Endodermal cell (in vitro differentiated cells): ENCODE results near the gene ATAD3B. TPM values are rescaled to one million over a fixed set of nuclear protein-coding genes. Genes with fewer than 3 reads are reported as not detected.

Experiments used
- DNase-seq: peaks from one replicate; pipeline ENCODE4 v3.0.0-alpha.2; 2017
- H3K27ac ChIP-seq: 2 replicates; pipeline ENCODE4 v1.5.1; 2013; ENCODE audit warnings: mild to moderate bottlenecking, low read depth, low read length, moderate library complexity
- H3K27me3 ChIP-seq: 2 replicates; pipeline ENCODE4 v1.6.1; 2013; ENCODE audit warnings: mild to moderate bottlenecking, low read length, moderate library complexity; ENCODE audit not compliant: insufficient read depth, control insufficient read depth, poor library complexity, severe bottlenecking
- H3K36me3 ChIP-seq: 2 replicates; pipeline ENCODE4 v1.7.0; 2013; ENCODE audit warnings: mild to moderate bottlenecking, low read length, moderate library complexity; ENCODE audit not compliant: control insufficient read depth, insufficient read depth
- H3K4me1 ChIP-seq: one replicate; pipeline ENCODE4 v1.7.0; 2013; ENCODE audit warnings: low read length; ENCODE audit not compliant: control insufficient read depth, insufficient read depth
- H3K4me3 ChIP-seq: 2 replicates; pipeline ENCODE4 v1.5.1; 2013; ENCODE audit warnings: mild to moderate bottlenecking, low read length, moderate library complexity
- H3K9ac ChIP-seq: 2 replicates; pipeline ENCODE4 v1.6.1; 2013; ENCODE audit warnings: mild to moderate bottlenecking, low read length, moderate library complexity; ENCODE audit not compliant: poor library complexity, severe bottlenecking; ENCODE audit errors: extremely low read depth
- H3K9me3 ChIP-seq: 2 replicates; pipeline ENCODE4 v1.6.1; 2013; ENCODE audit warnings: mild to moderate bottlenecking, low read length, moderate library complexity; ENCODE audit not compliant: control insufficient read depth
- H3K27ac Mint-ChIP-seq: 2 replicates; pipeline ENCODE4 v1.8.0; 2020; ENCODE audit warnings: mixed read lengths
- H3K27me3 Mint-ChIP-seq: 2 replicates; pipeline ENCODE4 v1.8.0; 2021; ENCODE audit warnings: mild to moderate bottlenecking, mixed read lengths; ENCODE audit not compliant: insufficient read depth
- H3K36me3 Mint-ChIP-seq: 2 replicates; pipeline ENCODE4 v1.8.0; 2020; ENCODE audit warnings: low read depth, mixed read lengths
- H3K4me1 Mint-ChIP-seq: 2 replicates; pipeline ENCODE4 v1.8.0; 2020; ENCODE audit warnings: mixed read lengths
- H3K4me3 Mint-ChIP-seq: 2 replicates; pipeline ENCODE4 v1.8.0; 2020; ENCODE audit warnings: mild to moderate bottlenecking, moderate library complexity, mixed read lengths
- H3K9me3 Mint-ChIP-seq: 2 replicates; pipeline ENCODE4 v1.8.0; 2020; ENCODE audit warnings: mild to moderate bottlenecking, mixed read lengths
- CTCF ChIP-seq: fragments of 200-600 bp; sonication (generic); conservative IDR thresholded peaks from 2 replicates; pipeline ENCODE4 v1.5.0; 2021; ENCODE audit warnings: antibody characterized with exemption, mild to moderate bottlenecking
- WGBS, 2 experiments: methylation state at CpG; one replicate each; pipeline versions ENCODE4 v1.1.5 to v1.1.7; 2013; ENCODE audit warnings: missing lambda C conversion rate in 2 of 2, mixed read lengths in 1 of 2; ENCODE audit not compliant: insufficient coverage in 1 of 2, insufficient read length in 1 of 2; 5-methylcytosine and 5-hydroxymethylcytosine counted together
- total RNA-seq, 2 donors: library from RNA; stranded (reverse); fragmentation: NEBNext Ultra II Directional in 1 of 2; extraction: Animal tissue kit (Norgen Biotek cat#: 25700) in 1 of 2; gene quantifications; 2 replicates in 1 of 2; 3 replicates in 1 of 2; pipeline ENCODE4 v1.2.1, GENCODE V29; 2021

ATAD3B gene
- total RNA-seq, 2 donors from 2014 or later: 41.8 to 47.4 TPM

- no peak overlapping the region for H3K9ac ChIP-seq
- no peak overlapping the region for H3K4me3 Mint-ChIP-seq
- no peaks in the 10 kb centered on the region for H3K9me3 ChIP-seq
- H3K36me3 Mint-ChIP-seq: peaks cover 31% of the 10 kb centered on the region
- peaks cover 30% of the 10 kb centered on the region for H3K36me3 ChIP-seq
- no peaks in the 10 kb centered on the region for H3K27me3 Mint-ChIP-seq
- DNase-seq: no peak
- no peaks in the 10 kb centered on the region for H3K9me3 Mint-ChIP-seq
- H3K4me3 ChIP-seq: no peak overlapping the region
- no peaks in the 10 kb centered on the region for H3K27me3 ChIP-seq
- TF ChIP-seq CTCF: no peak
- no peak overlapping the region for H3K27ac Mint-ChIP-seq
- H3K4me1 Mint-ChIP-seq: no peaks in the 10 kb centered on the region
- 90 to 94% methylated on average over 13 to 19 of the region's 19 CpGs for WGBS, 2 experiments
- H3K27ac ChIP-seq: no peak overlapping the region
- H3K4me1 ChIP-seq: no peaks in the 10 kb centered on the region
Measured at GRCh38 chr1:1543706-1544099, 72.1 kb downstream of the ATAD3B start.

GRCh38 chr1:1544544-1544943 lies 73.0 kb downstream of the ATAD3B start:
- Mint-ChIP-seq H3K4me3 (no peak overlapping the region), H3K27ac (no peak overlapping the region), H3K4me1 (no peaks in the 10 kb centered on the region), H3K9me3 (no peaks in the 10 kb centered on the region), H3K36me3 (peaks cover 35% of the 10 kb centered on the region), H3K27me3 (no peaks in the 10 kb centered on the region)
- Histone ChIP-seq H3K9ac (no peak overlapping the region), H3K27me3 (no peaks in the 10 kb centered on the region), H3K4me1 (no peaks in the 10 kb centered on the region), H3K36me3 (peaks cover 34% of the 10 kb centered on the region), H3K4me3 (no peak overlapping the region), H3K27ac (no peak overlapping the region), H3K9me3 (no peaks in the 10 kb centered on the region)
- 95 to 97% methylated on average over 8 to 10 of the region's 10 CpGs for WGBS, 2 experiments
- no peak for TF ChIP-seq CTCF
- no peak for DNase-seq

Other genes with a start within 250 kb of the ATAD3B start
- 10 to 100 TPM; 85.9 to 95.6 TPM for gene SDF4, start 239.8 kb upstream of the ATAD3B start, total RNA-seq
- gene B3GALT6, start 239.5 kb upstream of the ATAD3B start, total RNA-seq: 10 to 100 TPM; 24.8 to 31.5 TPM
- gene C1QTNF12, start 225.0 kb upstream of the ATAD3B start, total RNA-seq: 10 to 100 TPM in 1 of 2 donors, 1 to 10 TPM in 1; 8.1 to 13.5 TPM
- gene UBE2J2, start 197.9 kb upstream of the ATAD3B start, total RNA-seq: 10 to 100 TPM; 69.9 to 72.7 TPM
- gene SCNN1D, start 191.3 kb upstream of the ATAD3B start, total RNA-seq: 1 to 10 TPM; 5.4 TPM
- 10 to 100 TPM; 36.8 to 43.5 TPM for gene ACAP3, start 163.8 kb upstream of the ATAD3B start, total RNA-seq
- gene PUSL1, start 163.2 kb upstream of the ATAD3B start, total RNA-seq: 10 to 100 TPM; 21.7 to 23.8 TPM
- 100 to 1,000 TPM; 146 to 153 TPM for gene INTS11, start 147.1 kb upstream of the ATAD3B start, total RNA-seq
- 10 to 100 TPM; 12.0 to 13.6 TPM for gene CPTP, start 147.0 kb upstream of the ATAD3B start, total RNA-seq
- under 1 TPM; 0.09 to 0.35 TPM for gene TAS1R3, start 140.5 kb upstream of the ATAD3B start, total RNA-seq
- 10 to 100 TPM; 71.9 to 73.3 TPM for gene DVL1, start 122.3 kb upstream of the ATAD3B start, total RNA-seq
- 10 to 100 TPM; 28.3 to 29.2 TPM for gene MXRA8, start 113.2 kb upstream of the ATAD3B start, total RNA-seq
- 100 to 1,000 TPM; 159 to 162 TPM for gene AURKAIP1, start 96.6 kb upstream of the ATAD3B start, total RNA-seq
- 100 to 1,000 TPM; 187 to 244 TPM for gene CCNL2, start 72.4 kb upstream of the ATAD3B start, total RNA-seq
- 100 to 1,000 TPM; 109 to 129 TPM for gene MRPL20, start 64.5 kb upstream of the ATAD3B start, total RNA-seq
- gene ANKRD65, start 50.5 kb upstream of the ATAD3B start, total RNA-seq: 1 to 10 TPM; 1.6 TPM
- 10 to 100 TPM; 12.7 to 17.4 TPM for gene VWA1, start 36.1 kb upstream of the ATAD3B start, total RNA-seq
- gene ATAD3C, start 22.1 kb upstream of the ATAD3B start, total RNA-seq: under 1 TPM; 0.55 TPM
- gene ATAD3A, start 40.4 kb downstream of the ATAD3B start, total RNA-seq: 10 to 100 TPM; 42.8 to 47.6 TPM
- gene TMEM240, start 68.9 kb downstream of the ATAD3B start, total RNA-seq: 1 to 10 TPM; 6.4 to 6.9 TPM
- 100 to 1,000 TPM; 133 to 138 TPM for gene SSU72, start 103.1 kb downstream of the ATAD3B start, total RNA-seq
- 10 to 100 TPM; 10.4 to 10.8 TPM for gene FNDC10, start 128.4 kb downstream of the ATAD3B start, total RNA-seq
- gene MIB2, start 143.7 kb downstream of the ATAD3B start, total RNA-seq: 10 to 100 TPM; 77.4 to 97.9 TPM
- 10 to 100 TPM; 14.7 to 19.9 TPM for gene MMP23B, start 160.4 kb downstream of the ATAD3B start, total RNA-seq
- 10 to 100 TPM; 31.8 to 33.6 TPM for gene CDK11B, start 187.2 kb downstream of the ATAD3B start, total RNA-seq
- gene SLC35E2B, start 221.0 kb downstream of the ATAD3B start, total RNA-seq: 10 to 100 TPM; 51.2 to 56.9 TPM